Cardiac fibroblast (primary cell): ENCODE data around the gene MED12L.
A peak's percentile ranks its signal among the peaks of the same experiment; 100 is the strongest.

Experiments used
- DNase-seq, 2 donors: peaks; one replicate each; pipeline versions ENCODE4 v3.0.0 to v3.0.0-alpha.2; 2010; ENCODE audit warnings: low read depth in 2 of 2
- H3K4me3 ChIP-seq, 2 donors: replicated peaks in 1 of 2; 1 replicate in 1 of 2; 2 replicates in 1 of 2; pipeline ENCODE4 v1.5.1; 2011; ENCODE audit warnings: low read depth in 2 of 2, low read length in 2 of 2, mild to moderate bottlenecking in 2 of 2, moderate library complexity in 1 of 2
- TF ChIP-seq, protein P1 (sequence below): IDR thresholded peaks from one replicate; pipeline ENCODE4 v1.5.1; 2011; ENCODE audit warnings: low read depth, mild to moderate bottlenecking, low read length, inconsistent platforms

MED12L gene

DNA sequence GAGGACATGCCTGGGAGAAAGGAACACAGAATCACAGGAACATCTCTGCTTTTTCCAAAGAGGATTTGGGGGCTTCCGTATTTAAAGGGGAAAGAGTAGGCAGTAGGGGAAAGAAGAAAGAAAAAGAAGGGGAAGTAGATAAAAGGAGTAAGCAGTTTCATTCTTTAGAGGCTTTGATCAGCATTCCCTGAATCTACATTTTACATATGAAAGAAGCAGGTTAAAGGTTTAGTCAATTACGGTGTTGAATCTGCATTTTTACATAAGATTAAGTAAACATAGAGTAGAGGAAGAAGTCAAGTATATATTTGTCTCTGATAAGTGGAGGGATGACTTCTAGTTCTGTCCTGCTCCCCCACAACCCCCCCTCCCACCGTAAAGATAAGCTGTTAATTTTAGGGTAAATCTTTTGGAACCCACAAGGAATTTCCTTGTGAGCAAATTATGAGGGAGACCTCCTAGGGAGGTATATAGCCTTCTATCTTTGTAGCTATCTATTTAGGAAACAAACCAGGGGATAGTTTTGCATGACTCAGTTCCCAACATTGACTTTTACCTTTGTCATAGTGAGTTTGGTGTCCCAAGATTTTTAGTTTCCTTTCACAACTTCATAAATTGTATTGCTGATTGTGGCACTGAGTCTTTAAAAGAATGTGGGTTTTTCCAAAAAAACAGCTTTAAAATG lies 307.8 kb downstream of the MED12L start:
- H3K4me3 ChIP-seq = no peak overlapping the region
- TF ChIP-seq, protein P1, sequence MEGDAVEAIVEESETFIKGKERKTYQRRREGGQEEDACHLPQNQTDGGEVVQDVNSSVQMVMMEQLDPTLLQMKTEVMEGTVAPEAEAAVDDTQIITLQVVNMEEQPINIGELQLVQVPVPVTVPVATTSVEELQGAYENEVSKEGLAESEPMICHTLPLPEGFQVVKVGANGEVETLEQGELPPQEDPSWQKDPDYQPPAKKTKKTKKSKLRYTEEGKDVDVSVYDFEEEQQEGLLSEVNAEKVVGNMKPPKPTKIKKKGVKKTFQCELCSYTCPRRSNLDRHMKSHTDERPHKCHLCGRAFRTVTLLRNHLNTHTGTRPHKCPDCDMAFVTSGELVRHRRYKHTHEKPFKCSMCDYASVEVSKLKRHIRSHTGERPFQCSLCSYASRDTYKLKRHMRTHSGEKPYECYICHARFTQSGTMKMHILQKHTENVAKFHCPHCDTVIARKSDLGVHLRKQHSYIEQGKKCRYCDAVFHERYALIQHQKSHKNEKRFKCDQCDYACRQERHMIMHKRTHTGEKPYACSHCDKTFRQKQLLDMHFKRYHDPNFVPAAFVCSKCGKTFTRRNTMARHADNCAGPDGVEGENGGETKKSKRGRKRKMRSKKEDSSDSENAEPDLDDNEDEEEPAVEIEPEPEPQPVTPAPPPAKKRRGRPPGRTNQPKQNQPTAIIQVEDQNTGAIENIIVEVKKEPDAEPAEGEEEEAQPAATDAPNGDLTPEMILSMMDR = no peak
- DNase-seq = no peak

- H3K4me3 ChIP-seq = no peak overlapping the region
- TF ChIP-seq, protein P1 = no peak
- no peak for DNase-seq
Observed at GRCh38 chr3:151393941-151394340, 308.5 kb downstream of the MED12L start.

DNA sequence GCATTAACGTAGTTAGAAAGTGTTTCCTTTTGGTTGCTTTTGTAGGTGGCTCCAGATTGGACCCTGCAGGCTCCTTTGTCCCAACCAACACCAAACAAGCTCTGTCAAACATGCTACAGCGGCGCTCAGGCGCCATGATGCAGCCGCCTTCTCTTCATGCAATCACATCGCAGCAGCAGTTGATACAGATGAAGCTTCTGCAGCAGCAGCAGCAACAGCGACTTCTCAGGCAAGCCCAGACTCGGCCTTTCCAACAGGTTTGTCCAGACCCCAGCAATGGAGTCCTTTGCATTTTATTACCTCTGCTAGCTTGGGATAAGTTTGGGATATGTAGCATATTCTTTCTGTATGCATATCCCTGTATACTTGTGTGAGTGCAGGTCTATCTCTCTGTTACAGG lies 309.1 kb downstream of the MED12L start:
- DNase-seq = no peak
- TF ChIP-seq, protein P1 = no peak

DNA sequence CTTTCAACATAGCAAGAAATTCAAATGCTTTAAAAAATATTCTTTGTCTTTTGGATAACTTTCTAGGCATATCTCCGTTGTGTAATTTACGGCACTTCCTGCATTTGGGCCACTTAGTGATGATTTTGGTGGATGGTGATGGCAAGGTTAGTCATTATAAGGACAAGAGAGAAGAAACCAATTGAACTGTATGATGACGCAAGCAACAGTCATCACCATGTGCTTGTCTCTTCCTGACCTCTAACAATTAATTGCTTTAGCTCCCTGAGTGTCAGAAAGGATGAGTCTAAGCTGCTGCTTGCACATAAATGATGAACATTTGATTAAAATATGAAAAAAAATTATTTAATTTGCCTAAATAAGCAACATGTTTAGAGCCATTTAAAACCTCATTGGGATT lies 310.3 kb downstream of the MED12L start:
- no peak overlapping the region for H3K4me3 ChIP-seq
- peak; percentile 29 to 82 for DNase-seq
- TF ChIP-seq, protein P1 = no peak

More for the DNA sequence above, 309.1 kb downstream of the MED12L start:
- H3K4me3 ChIP-seq = no peak overlapping the region

DNA sequence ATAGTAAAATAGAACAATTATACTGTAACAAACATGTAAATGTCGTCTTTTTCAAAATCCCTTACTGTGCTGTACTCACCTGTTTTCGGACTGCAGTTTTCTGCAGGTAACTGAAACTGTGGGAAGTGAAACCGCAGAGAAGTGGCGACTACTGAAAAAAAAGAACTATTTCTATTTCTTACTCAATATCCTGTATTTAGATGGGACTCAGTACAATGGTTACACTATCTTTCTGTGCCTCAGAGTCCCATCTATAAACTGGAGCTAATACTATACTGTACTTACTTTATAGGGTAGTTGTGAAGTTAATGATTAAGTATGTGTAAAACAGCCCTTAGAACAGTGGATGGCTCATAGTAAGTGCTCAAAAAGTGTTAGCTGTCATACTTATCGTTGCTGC lies 313.4 kb downstream of the MED12L start:
- no peak for DNase-seq
- no peak overlapping the region for H3K4me3 ChIP-seq
- TF ChIP-seq, protein P1 = no peak

- no peak for DNase-seq
- TF ChIP-seq, protein P1 = no peak
- H3K4me3 ChIP-seq = no peak overlapping the region
Observed at GRCh38 chr3:151400341-151400740, 314.9 kb downstream of the MED12L start.

DNA sequence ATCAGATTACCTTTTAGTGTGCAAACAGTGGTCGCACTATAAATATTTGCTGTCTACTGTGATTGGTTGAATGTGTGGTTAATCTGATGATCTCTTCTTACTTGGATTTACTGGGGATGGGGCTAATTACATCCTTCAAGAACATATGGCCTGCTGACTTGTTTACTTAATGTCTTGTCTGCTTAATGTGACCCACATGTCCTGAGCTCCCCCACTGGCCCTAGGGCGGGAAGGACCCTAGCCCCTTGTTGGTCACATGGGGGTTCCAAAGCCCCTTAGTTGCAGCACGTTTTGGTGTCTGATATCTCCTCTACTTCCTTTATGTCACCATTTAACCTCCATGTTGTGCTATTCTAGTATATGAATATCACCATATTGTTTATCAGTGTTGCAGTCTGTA lies 316.9 kb downstream of the MED12L start:
- DNase-seq = no peak
- no peak overlapping the region for H3K4me3 ChIP-seq
- TF ChIP-seq, protein P1 = no peak
